Measurements from ENCODE around the gene RBM43. TPM values are rescaled to one million over a fixed set of nuclear protein-coding genes. Genes with fewer than 3 reads are reported as not detected.

Gene RBM43
- total RNA-seq, 2 experiments from 2014 or later: 15.0 to 16.0 TPM

- H3K27ac ChIP-seq (ENCODE audit: low read depth in 1 of 2, low read length in 2 of 2): no peak overlapping the region
- Mint-ChIP-seq H3K4me3 (no peak overlapping the region), H3K27ac (no peak overlapping the region), H3K9me3 (no peaks in the 10 kb centered on the region), H3K36me3 (ENCODE audit: low read depth) (peaks cover 25% of the 10 kb centered on the region), H3K27me3 (no peaks in the 10 kb centered on the region), H3K4me1 (ENCODE audit: low read depth) (peaks cover 7% of the 10 kb centered on the region)
- DNase-seq: no peak
- no peaks in the 10 kb centered on the region for H3K27me3 ChIP-seq (ENCODE audit: control insufficient read depth in 1 of 2, insufficient read depth in 2 of 2, low read length in 2 of 2)
- peaks cover 28% of the 10 kb centered on the region for H3K36me3 ChIP-seq (ENCODE audit: insufficient read depth, low read length)
- intact Hi-C loops (cut with DNase I, micrococcal nuclease): loop anchor here in 1 of 2 experiments (10.0 kb wide), 1 partner anchor 557 kb away; the partner anchor contains the start of gene ARL5A
- H3K4me1 ChIP-seq (ENCODE audit: insufficient read depth, low read length): peaks cover 2% of the 10 kb centered on the region
- H3K4me3 ChIP-seq (ENCODE audit: low read length): no peak overlapping the region
- TF ChIP-seq, protein P1, sequence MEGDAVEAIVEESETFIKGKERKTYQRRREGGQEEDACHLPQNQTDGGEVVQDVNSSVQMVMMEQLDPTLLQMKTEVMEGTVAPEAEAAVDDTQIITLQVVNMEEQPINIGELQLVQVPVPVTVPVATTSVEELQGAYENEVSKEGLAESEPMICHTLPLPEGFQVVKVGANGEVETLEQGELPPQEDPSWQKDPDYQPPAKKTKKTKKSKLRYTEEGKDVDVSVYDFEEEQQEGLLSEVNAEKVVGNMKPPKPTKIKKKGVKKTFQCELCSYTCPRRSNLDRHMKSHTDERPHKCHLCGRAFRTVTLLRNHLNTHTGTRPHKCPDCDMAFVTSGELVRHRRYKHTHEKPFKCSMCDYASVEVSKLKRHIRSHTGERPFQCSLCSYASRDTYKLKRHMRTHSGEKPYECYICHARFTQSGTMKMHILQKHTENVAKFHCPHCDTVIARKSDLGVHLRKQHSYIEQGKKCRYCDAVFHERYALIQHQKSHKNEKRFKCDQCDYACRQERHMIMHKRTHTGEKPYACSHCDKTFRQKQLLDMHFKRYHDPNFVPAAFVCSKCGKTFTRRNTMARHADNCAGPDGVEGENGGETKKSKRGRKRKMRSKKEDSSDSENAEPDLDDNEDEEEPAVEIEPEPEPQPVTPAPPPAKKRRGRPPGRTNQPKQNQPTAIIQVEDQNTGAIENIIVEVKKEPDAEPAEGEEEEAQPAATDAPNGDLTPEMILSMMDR (IDR thresholded peaks at IDR 0.05): no peak
- no peaks in the 10 kb centered on the region for H3K9me3 ChIP-seq (ENCODE audit: control insufficient read depth in 1 of 2, insufficient read depth in 1 of 2, low read length in 2 of 2)
- no peak for ATAC-seq (ENCODE audit: poor library complexity)
- POLR2A ChIA-PET: interaction anchor here (0.9 kb wide), 1 partner anchor 22 kb away, joined by 3 read pairs; the partner anchor contains the start of gene NMI
- CTCF ChIA-PET: interaction anchor here (1.3 kb wide), 1 partner anchor 28 kb away, joined by 3 read pairs; no protein-coding TSS in a partner anchor
These were observed 5.9 kb upstream of the RBM43 start for GRCh38 chr2:151267537-151267936.

DNA sequence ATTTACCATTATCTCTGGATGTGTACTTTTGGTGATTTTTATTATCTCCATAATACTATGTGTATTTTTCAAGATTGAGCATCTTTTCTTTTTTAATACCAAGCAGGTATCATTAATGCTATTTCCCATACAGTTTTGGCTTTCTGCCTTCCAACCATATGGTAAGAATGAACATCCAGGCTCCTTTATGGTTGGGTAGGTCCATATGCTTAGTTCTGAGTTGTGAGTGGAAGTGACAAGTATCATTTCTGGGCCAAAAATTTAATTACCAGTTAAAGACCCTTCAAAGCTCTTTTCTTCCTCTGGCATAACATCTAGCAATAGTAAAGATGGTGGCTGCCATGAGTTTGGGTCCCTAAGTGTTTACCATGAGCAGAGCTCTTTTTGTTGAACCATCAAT is 4.3 kb upstream of the RBM43 start:
- no peak for ATAC-seq (ENCODE audit: poor library complexity)
- Mint-ChIP-seq H3K4me1 (ENCODE audit: low read depth) (peaks cover 15% of the 10 kb centered on the region), H3K9me3 (no peaks in the 10 kb centered on the region), H3K36me3 (ENCODE audit: low read depth) (peaks cover 24% of the 10 kb centered on the region), H3K27ac (no peak overlapping the region), H3K4me3 (no peak overlapping the region), H3K27me3 (no peaks in the 10 kb centered on the region)
- CTCF ChIA-PET: no interaction called here
- intact Hi-C loops (cut with DNase I, micrococcal nuclease): loop anchor here in 1 of 2 experiments (10.0 kb wide), 1 partner anchor 559 kb away; the partner anchor contains the start of gene ARL5A
- Histone ChIP-seq H3K27me3 (ENCODE audit: control insufficient read depth in 1 of 2, insufficient read depth in 2 of 2, low read length in 2 of 2) (no peaks in the 10 kb centered on the region), H3K27ac (ENCODE audit: low read depth in 1 of 2, low read length in 2 of 2) (no peak overlapping the region), H3K9me3 (ENCODE audit: control insufficient read depth in 1 of 2, insufficient read depth in 1 of 2, low read length in 2 of 2) (no peaks in the 10 kb centered on the region), H3K4me1 (ENCODE audit: insufficient read depth, low read length) (peaks cover 11% of the 10 kb centered on the region), H3K4me3 (ENCODE audit: low read length) (no peak overlapping the region), H3K36me3 (ENCODE audit: insufficient read depth, low read length) (peaks cover 13% of the 10 kb centered on the region)
- DNase-seq: no peak
- POLR2A ChIA-PET: no interaction called here
- TF ChIP-seq, protein P1 (IDR thresholded peaks at IDR 0.05): no peak

- ATAC-seq (ENCODE audit: poor library complexity): no peak
- H3K4me1 ChIP-seq (ENCODE audit: insufficient read depth, low read length): peaks cover 22% of the 10 kb centered on the region
- TF ChIP-seq, protein P1 (IDR thresholded peaks at IDR 0.05): no peak
- no peaks in the 10 kb centered on the region for H3K27me3 ChIP-seq (ENCODE audit: control insufficient read depth in 1 of 2, insufficient read depth in 2 of 2, low read length in 2 of 2)
- Mint-ChIP-seq H3K4me1 (ENCODE audit: low read depth) (peaks cover 28% of the 10 kb centered on the region), H3K27ac (peak overlapping the region; percentile 60), H3K9me3 (no peaks in the 10 kb centered on the region), H3K36me3 (ENCODE audit: low read depth) (peaks cover 19% of the 10 kb centered on the region), H3K27me3 (no peaks in the 10 kb centered on the region), H3K4me3 (peak overlapping the region; percentile 65)
- no peak overlapping the region for H3K4me3 ChIP-seq (ENCODE audit: low read length)
- DNase-seq: no peak
- POLR2A ChIA-PET: interaction anchor here (0.7 to 6.2 kb wide), 2 partner anchors 13 to 25 kb away, joined by 3 to 145 read pairs; partner anchors contain the start of gene NMI
- CTCF ChIA-PET: interaction anchor here (1.2 kb wide), 1 partner anchor 25 kb away, joined by 3 read pairs; no protein-coding TSS in a partner anchor
- intact Hi-C loops (cut with DNase I, micrococcal nuclease): loop anchor here in 1 of 2 experiments (5.0 to 10.0 kb wide), 2 partner anchors 143 to 561 kb away; partner anchors contain the start of genes ARL5A and RIF1
- H3K9me3 ChIP-seq (ENCODE audit: control insufficient read depth in 1 of 2, insufficient read depth in 1 of 2, low read length in 2 of 2): no peaks in the 10 kb centered on the region
- no peak overlapping the region for H3K27ac ChIP-seq (ENCODE audit: low read depth in 1 of 2, low read length in 2 of 2)
- H3K36me3 ChIP-seq (ENCODE audit: insufficient read depth, low read length): no peaks in the 10 kb centered on the region
These were observed 2.6 kb upstream of the RBM43 start for GRCh38 chr2:151264157-151264825.

All from CD4-positive, alpha-beta T cell (primary cell).